Peyer's patch (tissue), 4 donors: ENCODE results near the gene BLVRB. TPM values are rescaled to one million over a fixed set of nuclear protein-coding genes. Genes with fewer than 3 reads are reported as not detected.

Source experiments
- DNase-seq, 3 donors: peaks; one replicate each; pipeline ENCODE4 v3.0.0-alpha.2; 2017 to 2019
- H3K27ac ChIP-seq, 4 donors: fragments of 200-600 bp; sonication (generic); one replicate each; pipeline ENCODE4 v1.5.1; 2016 to 2019
- H3K27me3 ChIP-seq, 2 donors: fragments of 200-600 bp; sonication (generic); one replicate each; pipeline ENCODE4 v1.5.1; 2019
- H3K36me3 ChIP-seq, 3 donors: fragments of 200-600 bp; sonication (generic); one replicate each; pipeline ENCODE4 v1.5.1; 2016 to 2019
- H3K4me1 ChIP-seq, 4 donors: fragments of 200-600 bp; sonication (generic); one replicate each; pipeline ENCODE4 v1.5.1; 2016 to 2019
- H3K4me3 ChIP-seq, 4 donors: fragments of 200-600 bp; sonication (generic); 1 replicate in 3 of 4; 2 replicates in 1 of 4; pipeline ENCODE4 v1.5.1; 2016 to 2019; ENCODE audit warnings: mild to moderate bottlenecking in 1 of 4
- H3K9me3 ChIP-seq, 4 donors: fragments of 200-600 bp; sonication (generic); one replicate each; pipeline ENCODE4 v1.5.1; 2016 to 2019; ENCODE audit warnings: mild to moderate bottlenecking in 1 of 4
- POLR2A ChIP-seq, 2 donors: fragments of 450-650 bp; IDR thresholded peaks; one replicate each; pipeline ENCODE4 v1.5.1; 2017; ENCODE audit warnings: antibody characterized with exemption in 2 of 2, mild to moderate bottlenecking in 2 of 2, moderate library complexity in 2 of 2
- total RNA-seq, 4 donors: library from RNA; depleted of rRNA; stranded (reverse); fragments of >200 nt; gene quantifications; one replicate each; pipeline ENCODE4 v1.1.0, GENCODE V29; 2016
- TF ChIP-seq, protein P1 (sequence below), 6 experiments: fragments of 450-650 bp in 4 of 6; fragments of 200-600 bp in 2 of 6; sonication (generic) in 1 of 6; IDR thresholded peaks; one replicate each; pipeline ENCODE4 v1.5.1; 2017 to 2019; ENCODE audit warnings: antibody characterized with exemption in 6 of 6, mild to moderate bottlenecking in 3 of 6, moderate library complexity in 1 of 6

BLVRB gene
- total RNA-seq, 4 donors from 2014 or later = 148 to 277 (median 218) TPM

DNA sequence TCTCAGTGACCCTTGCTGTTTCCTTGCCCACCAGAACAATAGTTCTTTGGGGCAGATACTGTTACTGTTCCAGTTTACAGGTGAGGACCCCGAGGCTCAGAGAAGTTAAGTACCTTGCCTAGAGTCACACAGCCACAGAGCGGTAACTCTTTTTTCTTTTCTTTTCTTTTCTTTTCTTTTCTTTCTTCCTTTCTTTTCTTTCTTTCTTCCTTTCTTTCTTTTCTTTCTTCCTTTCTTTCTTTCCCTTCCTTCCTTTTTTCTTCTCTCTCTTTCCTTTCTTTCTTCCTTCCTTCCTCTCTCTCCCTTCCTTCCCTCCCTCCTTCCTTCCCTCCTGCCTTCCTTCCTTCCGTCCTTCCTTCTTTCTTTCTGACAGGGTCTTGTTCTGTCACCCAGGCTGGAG lies 47.5 kb downstream of the BLVRB start:
- peak overlapping the region; percentile 53 to 81 (median 66) for H3K27ac ChIP-seq
- peaks cover 0 to 27% (median 8%) of the 10 kb centered on the region in 4 donors for H3K4me1 ChIP-seq
- TF ChIP-seq, protein P1, sequence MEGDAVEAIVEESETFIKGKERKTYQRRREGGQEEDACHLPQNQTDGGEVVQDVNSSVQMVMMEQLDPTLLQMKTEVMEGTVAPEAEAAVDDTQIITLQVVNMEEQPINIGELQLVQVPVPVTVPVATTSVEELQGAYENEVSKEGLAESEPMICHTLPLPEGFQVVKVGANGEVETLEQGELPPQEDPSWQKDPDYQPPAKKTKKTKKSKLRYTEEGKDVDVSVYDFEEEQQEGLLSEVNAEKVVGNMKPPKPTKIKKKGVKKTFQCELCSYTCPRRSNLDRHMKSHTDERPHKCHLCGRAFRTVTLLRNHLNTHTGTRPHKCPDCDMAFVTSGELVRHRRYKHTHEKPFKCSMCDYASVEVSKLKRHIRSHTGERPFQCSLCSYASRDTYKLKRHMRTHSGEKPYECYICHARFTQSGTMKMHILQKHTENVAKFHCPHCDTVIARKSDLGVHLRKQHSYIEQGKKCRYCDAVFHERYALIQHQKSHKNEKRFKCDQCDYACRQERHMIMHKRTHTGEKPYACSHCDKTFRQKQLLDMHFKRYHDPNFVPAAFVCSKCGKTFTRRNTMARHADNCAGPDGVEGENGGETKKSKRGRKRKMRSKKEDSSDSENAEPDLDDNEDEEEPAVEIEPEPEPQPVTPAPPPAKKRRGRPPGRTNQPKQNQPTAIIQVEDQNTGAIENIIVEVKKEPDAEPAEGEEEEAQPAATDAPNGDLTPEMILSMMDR (IDR thresholded peaks at IDR 0.05) = no peak
- no peak for TF ChIP-seq POLR2A (IDR thresholded peaks at IDR 0.05)
- no peaks in the 10 kb centered on the region for H3K27me3 ChIP-seq
- no peak overlapping the region for H3K4me3 ChIP-seq
- no peak for DNase-seq
- no peaks in the 10 kb centered on the region for H3K9me3 ChIP-seq
- peaks cover 0 to 9% (median 0%) of the 10 kb centered on the region in 3 donors for H3K36me3 ChIP-seq

GRCh38 chr19:40417643-40417981 lies 47.9 kb downstream of the BLVRB start:
- H3K27me3 ChIP-seq = no peaks in the 10 kb centered on the region
- peak overlapping the region; percentile 53 to 81 (median 66) for H3K27ac ChIP-seq
- no peak overlapping the region for H3K4me3 ChIP-seq
- TF ChIP-seq POLR2A (IDR thresholded peaks at IDR 0.05) = no peak
- TF ChIP-seq, protein P1 (IDR thresholded peaks at IDR 0.05) = no peak
- peaks cover 0 to 5% (median 0%) of the 10 kb centered on the region in 3 donors for H3K36me3 ChIP-seq
- DNase-seq = no peak
- H3K4me1 ChIP-seq = peaks cover 0 to 22% (median 8%) of the 10 kb centered on the region in 4 donors
- H3K9me3 ChIP-seq = no peaks in the 10 kb centered on the region

- Histone ChIP-seq H3K9me3 (no peaks in the 10 kb centered on the region), H3K36me3 (no peaks in the 10 kb centered on the region), H3K4me3 (no peak overlapping the region), H3K27ac (peak overlapping the region; percentile 53 to 81 (median 66)), H3K27me3 (no peaks in the 10 kb centered on the region), H3K4me1 (peaks cover 0 to 17% (median 7%) of the 10 kb centered on the region in 4 donors)
- DNase-seq = peak in 1 of 3 donors; percentile 67
- TF ChIP-seq, protein P1 (IDR thresholded peaks at IDR 0.05) = no peak
- TF ChIP-seq POLR2A (IDR thresholded peaks at IDR 0.05) = peak; percentile 13 to 19
Measured at GRCh38 chr19:40416918-40417642, 48.5 kb downstream of the BLVRB start.

- H3K36me3 ChIP-seq = no peaks in the 10 kb centered on the region
- no peaks in the 10 kb centered on the region for H3K27me3 ChIP-seq
- no peak overlapping the region for H3K4me3 ChIP-seq
- H3K4me1 ChIP-seq = peaks cover 0 to 9% (median 0%) of the 10 kb centered on the region in 4 donors
- H3K9me3 ChIP-seq = no peaks in the 10 kb centered on the region
- TF ChIP-seq POLR2A (IDR thresholded peaks at IDR 0.05) = no peak
- TF ChIP-seq, protein P1 (IDR thresholded peaks at IDR 0.05) = no peak
- no peak overlapping the region for H3K27ac ChIP-seq
- no peak for DNase-seq
Measured at GRCh38 chr19:40415768-40416167, 49.8 kb downstream of the BLVRB start.

GRCh38 chr19:40414542-40415535 lies 50.7 kb downstream of the BLVRB start:
- H3K36me3 ChIP-seq = no peaks in the 10 kb centered on the region
- H3K27ac ChIP-seq = no peak overlapping the region
- no peak for DNase-seq
- TF ChIP-seq, protein P1 (IDR thresholded peaks at IDR 0.05) = no peak
- no peak for TF ChIP-seq POLR2A (IDR thresholded peaks at IDR 0.05)
- no peaks in the 10 kb centered on the region for H3K27me3 ChIP-seq
- H3K4me3 ChIP-seq = no peak overlapping the region
- H3K4me1 ChIP-seq = peaks cover 0 to 9% (median 0%) of the 10 kb centered on the region in 4 donors
- no peaks in the 10 kb centered on the region for H3K9me3 ChIP-seq
